Brain microvascular endothelial cell (primary cell): ENCODE data around the gene LXN.
A peak's percentile ranks its signal among the peaks of the same experiment; 100 is the strongest.

ENCODE experiments used
- DNase-seq: peaks from one replicate; pipeline ENCODE4 v3.0.0-alpha.2; 2020
- H3K27ac ChIP-seq: fragments of 250-450 bp; sonication (Bioruptor Pico); 2 replicates; pipeline ENCODE4 v1.5.1; 2020; ENCODE audit warnings: mild to moderate bottlenecking, moderate library complexity
- H3K27me3 ChIP-seq: fragments of 250-450 bp; sonication (Bioruptor Pico); replicated peaks from 2 replicates; pipeline ENCODE4 v1.5.1; 2020; ENCODE audit warnings: mild to moderate bottlenecking
- H3K36me3 ChIP-seq: fragments of 250-450 bp; sonication (Bioruptor Pico); replicated peaks from 2 replicates; pipeline ENCODE4 v1.5.1; 2020; ENCODE audit warnings: mild to moderate bottlenecking
- H3K4me3 ChIP-seq: 2 replicates; pipeline ENCODE4 v1.5.1; 2011; ENCODE audit warnings: low read depth, mild to moderate bottlenecking, control low read depth, low read length, moderate library complexity
- in situ Hi-C: cut with HindIII; loops from 2 replicates; pipeline ENCODE4 v1.10.0; 2017; ENCODE audit warnings: low sequenced_read_pairs, low pct_ligation_motif_present
- TF ChIP-seq, protein P1 (sequence below): IDR thresholded peaks from 2 replicates; pipeline ENCODE4 v1.5.1; 2011; ENCODE audit warnings: low read depth, mild to moderate bottlenecking, moderate library complexity, low read length, control low read depth, inconsistent platforms; ENCODE audit errors: missing control alignments

The LXN gene

DNA sequence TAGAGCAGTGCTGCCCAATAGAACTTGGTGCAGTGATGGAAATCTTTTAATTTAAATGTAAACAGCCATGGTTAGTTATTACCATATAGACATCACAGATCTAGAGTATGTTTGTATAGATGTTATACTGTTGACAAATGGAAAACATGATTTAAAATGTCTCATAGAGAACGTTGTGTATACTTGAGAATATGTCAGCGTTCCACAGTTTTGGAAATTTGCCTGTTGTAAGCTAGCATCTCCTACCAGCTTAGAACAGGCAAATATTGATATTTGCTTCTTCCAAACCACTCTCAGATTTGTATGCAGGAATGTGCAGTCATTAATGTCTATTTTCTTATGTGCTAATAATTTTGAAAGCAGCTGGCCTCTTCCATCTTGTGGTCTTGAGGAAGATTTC lies 8.4 kb upstream of the LXN start:
- in situ Hi-C loops, result no loop called here
- TF ChIP-seq, protein P1, sequence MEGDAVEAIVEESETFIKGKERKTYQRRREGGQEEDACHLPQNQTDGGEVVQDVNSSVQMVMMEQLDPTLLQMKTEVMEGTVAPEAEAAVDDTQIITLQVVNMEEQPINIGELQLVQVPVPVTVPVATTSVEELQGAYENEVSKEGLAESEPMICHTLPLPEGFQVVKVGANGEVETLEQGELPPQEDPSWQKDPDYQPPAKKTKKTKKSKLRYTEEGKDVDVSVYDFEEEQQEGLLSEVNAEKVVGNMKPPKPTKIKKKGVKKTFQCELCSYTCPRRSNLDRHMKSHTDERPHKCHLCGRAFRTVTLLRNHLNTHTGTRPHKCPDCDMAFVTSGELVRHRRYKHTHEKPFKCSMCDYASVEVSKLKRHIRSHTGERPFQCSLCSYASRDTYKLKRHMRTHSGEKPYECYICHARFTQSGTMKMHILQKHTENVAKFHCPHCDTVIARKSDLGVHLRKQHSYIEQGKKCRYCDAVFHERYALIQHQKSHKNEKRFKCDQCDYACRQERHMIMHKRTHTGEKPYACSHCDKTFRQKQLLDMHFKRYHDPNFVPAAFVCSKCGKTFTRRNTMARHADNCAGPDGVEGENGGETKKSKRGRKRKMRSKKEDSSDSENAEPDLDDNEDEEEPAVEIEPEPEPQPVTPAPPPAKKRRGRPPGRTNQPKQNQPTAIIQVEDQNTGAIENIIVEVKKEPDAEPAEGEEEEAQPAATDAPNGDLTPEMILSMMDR, result no peak
- Histone ChIP-seq H3K4me3 (no peak overlapping the region), H3K27me3 (no peaks in the 10 kb centered on the region), H3K36me3 (no peaks in the 10 kb centered on the region), H3K27ac (no peak overlapping the region)
- no peak for DNase-seq

DNA sequence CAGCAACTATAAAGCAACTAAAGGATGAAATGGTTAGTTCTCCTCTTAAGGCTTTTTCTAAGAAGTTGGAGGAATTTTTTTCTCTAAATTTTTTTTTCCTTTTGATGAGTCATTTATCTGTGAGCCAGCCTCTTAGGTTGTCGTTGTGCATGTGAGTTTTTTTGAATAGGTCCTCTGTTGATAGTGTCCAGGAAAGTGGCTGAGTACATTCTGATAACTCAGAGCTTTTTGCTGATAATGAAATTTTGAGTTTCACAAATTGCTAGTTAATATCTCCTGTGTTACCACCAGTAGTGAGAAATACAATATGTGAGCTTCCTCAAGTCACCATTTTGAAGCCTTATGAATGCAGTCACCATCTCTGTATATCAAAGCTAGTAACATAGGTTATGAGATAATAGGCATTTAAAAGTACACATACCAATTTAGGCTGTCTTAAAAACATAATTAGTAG lies 7.1 kb upstream of the LXN start:
- Histone ChIP-seq H3K4me3 (no peak overlapping the region), H3K36me3 (no peaks in the 10 kb centered on the region)
- in situ Hi-C loops, result no loop called here

DNA sequence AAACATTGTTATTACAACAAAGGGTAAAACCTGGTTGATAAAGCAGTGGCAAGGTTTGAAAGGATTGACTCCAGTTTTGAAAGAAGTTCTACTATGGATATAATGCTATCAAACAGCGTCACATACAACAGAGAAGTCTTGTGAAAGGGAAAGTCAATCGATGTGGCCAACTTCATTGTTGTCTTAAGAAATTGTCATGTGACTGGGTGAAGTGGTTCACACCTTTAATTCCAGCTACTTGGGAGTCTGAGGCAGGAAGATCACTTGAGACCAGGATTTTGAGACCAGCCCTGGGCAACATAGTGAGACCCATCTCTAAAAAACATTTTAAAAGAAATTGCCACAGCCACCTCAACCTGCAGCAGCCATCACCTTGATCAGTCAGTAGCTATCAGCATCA lies 6.2 kb upstream of the LXN start:
- DNase-seq, result no peak
- Histone ChIP-seq H3K36me3 (no peaks in the 10 kb centered on the region), H3K27me3 (no peaks in the 10 kb centered on the region), H3K27ac (no peak overlapping the region), H3K4me3 (no peak overlapping the region)
- in situ Hi-C loops, result no loop called here
- TF ChIP-seq, protein P1, result no peak

More for the DNA sequence above, 7.1 kb upstream of the LXN start:
- DNase-seq, result no peak
- H3K27ac ChIP-seq, result no peak overlapping the region
- H3K27me3 ChIP-seq, result no peaks in the 10 kb centered on the region
- TF ChIP-seq, protein P1, result no peak

DNA sequence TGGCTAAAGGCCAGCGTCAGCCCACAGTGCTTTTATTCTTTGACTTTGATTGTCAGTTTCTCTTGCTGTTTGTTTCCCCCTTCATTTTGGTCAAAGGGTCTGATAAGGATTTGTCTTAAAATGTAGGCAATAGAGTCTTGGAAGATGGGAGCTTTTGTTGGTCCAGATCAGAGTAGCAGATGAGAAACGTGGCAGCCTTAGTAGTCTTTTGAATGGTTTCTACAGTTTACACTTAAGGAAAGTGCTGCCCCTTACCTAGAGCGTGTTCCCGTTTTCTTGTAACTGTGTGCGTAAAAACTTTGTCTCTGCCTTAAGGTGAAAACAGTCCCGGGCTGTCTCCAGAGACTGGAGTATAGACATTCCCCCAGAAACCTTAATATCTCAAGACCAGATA lies 630 bp downstream of the LXN start:
- Histone ChIP-seq H3K36me3 (peaks cover 35% of the 10 kb centered on the region), H3K27ac (peak overlapping the region; percentile 80), H3K27me3 (no peaks in the 10 kb centered on the region), H3K4me3 (peak overlapping the region; percentile 84)
- in situ Hi-C loops, result no loop called here
- TF ChIP-seq, protein P1, result no peak
- DNase-seq, result no peak

DNA sequence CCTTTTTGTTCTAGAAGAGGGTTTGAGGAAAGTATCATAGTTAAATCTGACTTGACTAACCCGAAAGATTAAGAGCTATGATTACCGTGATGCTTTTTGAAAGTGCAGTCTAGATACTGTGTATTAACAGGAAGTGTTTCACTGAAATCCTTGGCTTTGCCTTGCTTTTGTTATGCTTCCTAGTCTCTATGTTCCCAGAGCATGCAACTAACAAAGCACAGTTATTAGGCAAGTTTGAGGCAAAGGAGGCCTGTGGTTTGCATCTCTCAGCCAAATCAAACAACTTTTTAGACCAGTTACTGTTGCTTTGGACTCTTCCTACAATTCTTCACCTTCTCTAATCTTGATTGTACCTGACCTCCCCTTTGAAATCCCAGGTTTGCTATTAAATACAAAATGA lies 3.9 kb downstream of the LXN start:
- no peak overlapping the region for H3K4me3 ChIP-seq
- H3K27me3 ChIP-seq, result no peaks in the 10 kb centered on the region
- peaks cover 59% of the 10 kb centered on the region for H3K36me3 ChIP-seq
- TF ChIP-seq, protein P1, result no peak
- in situ Hi-C loops, result no loop called here
- H3K27ac ChIP-seq, result peak overlapping the region; percentile 51
- peak; percentile 78 for DNase-seq

DNA sequence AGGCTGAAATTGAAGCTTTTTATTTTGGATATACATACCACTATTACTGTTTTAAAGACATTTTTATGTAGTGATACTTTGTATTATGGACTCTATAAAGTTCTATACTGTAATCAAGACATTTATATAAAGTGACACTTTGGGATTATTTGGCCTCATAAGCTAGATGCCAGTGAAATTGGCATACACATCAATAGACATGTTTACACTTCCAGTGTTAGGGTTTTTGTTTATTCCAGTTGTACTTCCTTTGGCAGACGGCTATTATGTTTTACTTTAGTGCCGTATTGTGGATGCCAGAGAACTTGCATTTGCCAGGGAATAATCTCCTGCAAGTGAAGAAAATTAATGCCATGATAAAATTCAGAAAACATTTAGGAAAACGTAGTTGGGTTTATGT lies 6.0 kb downstream of the LXN start:
- no peak for DNase-seq
- Histone ChIP-seq H3K4me3 (no peak overlapping the region), H3K36me3 (peaks cover 68% of the 10 kb centered on the region), H3K27me3 (no peaks in the 10 kb centered on the region), H3K27ac (no peak overlapping the region)
- TF ChIP-seq, protein P1, result no peak
- in situ Hi-C loops, result no loop called here
